Measurements from ENCODE around the gene ATP2B1. TPM values are rescaled to one million over a fixed set of nuclear protein-coding genes. Genes with fewer than 3 reads are reported as not detected.

ATP2B1 gene
- total RNA-seq, 1 experiment from 2014 or later: 48.5 TPM

GRCh38 chr12:89732522-89732921 is 23.9 kb upstream of the ATP2B1 start:
- Histone ChIP-seq H3K36me3 (ENCODE audit: low read depth, low read length) (peaks cover 10% of the 10 kb centered on the region), H3K4me2 (ENCODE audit: low read length) (peak overlapping the region; percentile 55; the same call in 1 of the 2 replicates), H3F3A (ENCODE audit: low read length, unreplicated experiment) (peaks cover 18% of the 10 kb centered on the region), H3K4me1 (ENCODE audit: insufficient read depth, low read length) (peaks cover 38% of the 10 kb centered on the region), H3K79me2 (ENCODE audit: low read length) (no peaks in the 10 kb centered on the region), H3K9me2 (replicated peaks; ENCODE audit: low read length) (no peaks in the 10 kb centered on the region), H2AFZ (ENCODE audit: low read length) (no peak overlapping the region), H3K27me3 (ENCODE audit: low read length) (no peaks in the 10 kb centered on the region), H3K9ac (ENCODE audit: low read length) (no peak overlapping the region; the same call in 1 of the 2 replicates), H3K27ac (ENCODE audit: low read length) (peak overlapping the region; percentile 89), H3K9me3 (ENCODE audit: low read length) (0 out of 2 replicates have a peak, but pooled peaks cover 5% of the 10 kb centered on the region), H4K20me1 (ENCODE audit: low read length) (no peaks in the 10 kb centered on the region), H3K4me3 (ENCODE audit: low read length) (no peak overlapping the region)
- ATAC-seq: no peak
- no peak for TF ChIP-seq EZH2phosphoT487 (IDR thresholded peaks at IDR 0.05; ENCODE audit: borderline replicate concordance, low read length)
- no peak for TF ChIP-seq CTCF (conservative IDR thresholded peaks at IDR 0.05; ENCODE audit: low read depth, low read length)
- no peak for TF ChIP-seq EZH2 (IDR thresholded peaks at IDR 0.05; ENCODE audit: low read length, unreplicated experiment)
- CTCF ChIA-PET: interaction anchor here (0.7 kb wide), 1 partner anchor 12 kb away, joined by 4 read pairs; no protein-coding TSS in a partner anchor
- DNase-seq: no peak
- BruUV-seq (replicated peaks): no TSS peak
- intact Hi-C loops (cut with micrococcal nuclease): loop anchor here (5.0 kb wide), 1 partner anchor 145 kb away; no protein-coding TSS in a partner anchor
- POLR2A ChIA-PET (ENCODE audit: unreplicated experiment): interaction anchor here (1.0 kb wide), 1 partner anchor 22 kb away, joined by 8 read pairs; no protein-coding TSS in a partner anchor

GRCh38 chr12:89731614-89732013 is 23.0 kb upstream of the ATP2B1 start:
- CTCF ChIA-PET: no interaction called here
- Histone ChIP-seq H3K27me3 (ENCODE audit: low read length) (no peaks in the 10 kb centered on the region), H3K4me3 (ENCODE audit: low read length) (no peak overlapping the region), H3K9me3 (ENCODE audit: low read length) (0 out of 2 replicates have a peak, but pooled peaks cover 5% of the 10 kb centered on the region), H3K9me2 (replicated peaks; ENCODE audit: low read length) (no peaks in the 10 kb centered on the region), H3K79me2 (ENCODE audit: low read length) (no peaks in the 10 kb centered on the region), H3K4me1 (ENCODE audit: insufficient read depth, low read length) (peaks cover 38% of the 10 kb centered on the region), H3F3A (ENCODE audit: low read length, unreplicated experiment) (peaks cover 18% of the 10 kb centered on the region), H2AFZ (ENCODE audit: low read length) (0 out of 2 replicates have a peak overlapping the region, but pooled peaks have one; percentile 25), H3K4me2 (ENCODE audit: low read length) (peak overlapping the region; percentile 55), H3K9ac (ENCODE audit: low read length) (peak overlapping the region; percentile 23; the same call in 1 of the 2 replicates), H3K36me3 (ENCODE audit: low read depth, low read length) (peaks cover 10% of the 10 kb centered on the region), H4K20me1 (ENCODE audit: low read length) (no peaks in the 10 kb centered on the region), H3K27ac (ENCODE audit: low read length) (peak overlapping the region; percentile 69)
- intact Hi-C loops (cut with micrococcal nuclease): loop anchor here (2.0 to 5.0 kb wide), 2 partner anchors 19 to 146 kb away; no protein-coding TSS in a partner anchor
- POLR2A ChIA-PET (ENCODE audit: unreplicated experiment): no interaction called here
- peak; percentile 36 for ATAC-seq
- no TSS peak for BruUV-seq (replicated peaks)
- TF ChIP-seq EZH2phosphoT487 (IDR thresholded peaks at IDR 0.05; ENCODE audit: borderline replicate concordance, low read length) (no peak), EZH2 (IDR thresholded peaks at IDR 0.05; ENCODE audit: low read length, unreplicated experiment) (no peak), CTCF (conservative IDR thresholded peaks at IDR 0.05; ENCODE audit: low read depth, low read length) (no peak)
- peak; percentile 53 for DNase-seq

GRCh38 chr12:89731089-89731488 is 22.5 kb upstream of the ATP2B1 start:
- no TSS peak for BruUV-seq (replicated peaks)
- peak overlapping the region; percentile 55 for H3K4me2 ChIP-seq (ENCODE audit: low read length)
- ATAC-seq: peak; percentile 10
- no peak for TF ChIP-seq CTCF (conservative IDR thresholded peaks at IDR 0.05; ENCODE audit: low read depth, low read length)
- TF ChIP-seq EZH2phosphoT487 (IDR thresholded peaks at IDR 0.05; ENCODE audit: borderline replicate concordance, low read length): no peak
- no peak for TF ChIP-seq EZH2 (IDR thresholded peaks at IDR 0.05; ENCODE audit: low read length, unreplicated experiment)
- intact Hi-C loops (cut with micrococcal nuclease): loop anchor here (2.0 to 5.0 kb wide), 2 partner anchors 20 to 146 kb away; no protein-coding TSS in a partner anchor
- peaks cover 38% of the 10 kb centered on the region for H3K4me1 ChIP-seq (ENCODE audit: insufficient read depth, low read length)
- H2AFZ ChIP-seq (ENCODE audit: low read length): peak overlapping the region; percentile 25; the same call in 1 of the 2 replicates
- H3K27ac ChIP-seq (ENCODE audit: low read length): peak overlapping the region; percentile 69
- H3K9me3 ChIP-seq (ENCODE audit: low read length): 0 out of 2 replicates have a peak, but pooled peaks cover 5% of the 10 kb centered on the region
- peaks cover 18% of the 10 kb centered on the region for H3F3A ChIP-seq (ENCODE audit: low read length, unreplicated experiment)
- H3K9ac ChIP-seq (ENCODE audit: low read length): peak overlapping the region; percentile 23; the same call in 1 of the 2 replicates
- H3K27me3 ChIP-seq (ENCODE audit: low read length): no peaks in the 10 kb centered on the region
- H3K4me3 ChIP-seq (ENCODE audit: low read length): no peak overlapping the region
- ChIA-PET POLR2A (ENCODE audit: unreplicated experiment) (no interaction called here), CTCF (no interaction called here)
- no peaks in the 10 kb centered on the region for H3K9me2 ChIP-seq (replicated peaks; ENCODE audit: low read length)
- peak; percentile 61 for DNase-seq
- peaks cover 10% of the 10 kb centered on the region for H3K36me3 ChIP-seq (ENCODE audit: low read depth, low read length)
- no peaks in the 10 kb centered on the region for H3K79me2 ChIP-seq (ENCODE audit: low read length)
- no peaks in the 10 kb centered on the region for H4K20me1 ChIP-seq (ENCODE audit: low read length)
